ENCODE results near the gene VTI1A.

GRCh38 chr10:112441520-112441919, 5.5 kb upstream of the VTI1A start:
- TF ChIP-seq CTCF (conservative IDR thresholded peaks at IDR 0.05; ENCODE audit: low read depth in 2 of 2) (no peak), REST (IDR thresholded peaks at IDR 0.05; ENCODE audit: unreplicated experiment) (no peak), ZNF331 (CRISPR knock-in tag; IDR thresholded peaks at IDR 0.05; ENCODE audit: low read depth) (no peak), CREB1 (CRISPR knock-in tag; IDR thresholded peaks at IDR 0.05; ENCODE audit: low read depth) (no peak), POLR2AphosphoS5 (IDR thresholded peaks at IDR 0.05; ENCODE audit: low read depth) (no peak), EZH2phosphoT487 (IDR thresholded peaks at IDR 0.05; ENCODE audit: unreplicated experiment) (no peak), EZH2 (IDR thresholded peaks at IDR 0.05; ENCODE audit: low read depth, unreplicated experiment) (no peak), JUNB (IDR thresholded peaks at IDR 0.05; ENCODE audit: unreplicated experiment) (no peak), ETS1 (IDR thresholded peaks at IDR 0.05) (no peak)
